ENCODE results near the gene TGFBR2. TPM values are rescaled to one million over a fixed set of nuclear protein-coding genes. Genes with fewer than 3 reads are reported as not detected.

Gene TGFBR2
- total and polyA plus RNA-seq, 2 of the 13 experiments (the other 11 are each of a cell fraction or from before 2014, with no cell fraction given): 82.2 to 187 TPM

DNA sequence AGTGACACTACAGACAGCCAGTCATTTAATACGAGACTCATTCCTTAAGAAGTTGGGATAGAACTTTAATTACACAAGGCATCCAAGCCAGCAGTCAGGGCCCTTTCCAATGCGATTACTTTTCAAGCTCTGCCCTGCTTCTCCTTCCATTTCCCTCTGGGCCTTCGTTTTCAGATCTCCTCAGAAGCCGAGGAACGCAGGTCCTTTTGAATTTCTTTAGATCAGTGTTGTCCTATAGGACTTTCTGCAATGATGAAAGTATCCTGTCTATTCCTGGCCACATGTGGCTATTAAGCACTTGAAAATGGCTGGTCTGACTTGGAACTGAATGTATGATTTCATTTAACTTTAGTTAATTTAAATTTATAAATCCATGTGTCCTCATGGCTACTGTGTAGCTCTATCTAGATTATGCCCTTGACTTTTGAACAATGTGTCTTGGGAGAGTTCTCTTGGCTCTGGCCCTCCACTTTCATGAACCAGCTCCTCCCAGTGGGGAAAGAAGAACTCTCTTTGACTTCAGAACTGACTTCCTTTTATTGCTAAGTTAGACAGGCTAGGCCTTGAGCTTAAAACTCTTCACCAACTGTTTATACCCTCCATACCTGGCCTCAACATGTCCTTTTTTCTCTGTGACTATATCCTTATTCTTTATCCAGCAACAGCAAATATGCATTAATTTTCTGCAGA is 22.6 kb downstream of the TGFBR2 start (continued):
- no peak for TF ChIP-seq TP53 (CRISPR knock-in tag; conservative IDR thresholded peaks at IDR 0.05)
- TF ChIP-seq, protein P1, sequence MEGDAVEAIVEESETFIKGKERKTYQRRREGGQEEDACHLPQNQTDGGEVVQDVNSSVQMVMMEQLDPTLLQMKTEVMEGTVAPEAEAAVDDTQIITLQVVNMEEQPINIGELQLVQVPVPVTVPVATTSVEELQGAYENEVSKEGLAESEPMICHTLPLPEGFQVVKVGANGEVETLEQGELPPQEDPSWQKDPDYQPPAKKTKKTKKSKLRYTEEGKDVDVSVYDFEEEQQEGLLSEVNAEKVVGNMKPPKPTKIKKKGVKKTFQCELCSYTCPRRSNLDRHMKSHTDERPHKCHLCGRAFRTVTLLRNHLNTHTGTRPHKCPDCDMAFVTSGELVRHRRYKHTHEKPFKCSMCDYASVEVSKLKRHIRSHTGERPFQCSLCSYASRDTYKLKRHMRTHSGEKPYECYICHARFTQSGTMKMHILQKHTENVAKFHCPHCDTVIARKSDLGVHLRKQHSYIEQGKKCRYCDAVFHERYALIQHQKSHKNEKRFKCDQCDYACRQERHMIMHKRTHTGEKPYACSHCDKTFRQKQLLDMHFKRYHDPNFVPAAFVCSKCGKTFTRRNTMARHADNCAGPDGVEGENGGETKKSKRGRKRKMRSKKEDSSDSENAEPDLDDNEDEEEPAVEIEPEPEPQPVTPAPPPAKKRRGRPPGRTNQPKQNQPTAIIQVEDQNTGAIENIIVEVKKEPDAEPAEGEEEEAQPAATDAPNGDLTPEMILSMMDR (CRISPR knock-in tag; IDR thresholded peaks at IDR 0.05): 0 out of 2 replicates have a peak, but pooled peaks have one; percentile 20
- peak; percentile 4; the same call in 1 of the 2 replicates for TF ChIP-seq POLR2G (IDR thresholded peaks at IDR 0.05; ENCODE audit: low read depth, low read length)
- no peak for TF ChIP-seq ESRRA (CRISPR knock-in tag; IDR thresholded peaks at IDR 0.05; ENCODE audit: low read depth)
- no peak for TF ChIP-seq ARNTL (CRISPR knock-in tag; IDR thresholded peaks at IDR 0.05)
- TF ChIP-seq, protein P2, sequence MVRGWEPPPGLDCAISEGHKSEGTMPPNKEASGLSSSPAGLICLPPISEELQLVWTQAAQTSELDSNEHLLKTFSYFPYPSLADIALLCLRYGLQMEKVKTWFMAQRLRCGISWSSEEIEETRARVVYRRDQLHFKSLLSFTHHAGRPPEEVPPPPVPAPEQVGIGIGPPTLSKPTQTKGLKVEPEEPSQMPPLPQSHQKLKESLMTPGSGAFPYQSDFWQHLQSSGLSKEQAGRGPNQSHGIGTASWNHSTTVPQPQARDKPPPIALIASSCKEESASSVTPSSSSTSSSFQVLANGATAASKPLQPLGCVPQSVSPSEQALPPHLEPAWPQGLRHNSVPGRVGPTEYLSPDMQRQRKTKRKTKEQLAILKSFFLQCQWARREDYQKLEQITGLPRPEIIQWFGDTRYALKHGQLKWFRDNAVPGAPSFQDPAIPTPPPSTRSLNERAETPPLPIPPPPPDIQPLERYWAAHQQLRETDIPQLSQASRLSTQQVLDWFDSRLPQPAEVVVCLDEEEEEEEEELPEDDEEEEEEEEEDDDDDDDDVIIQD (CRISPR knock-in tag; IDR thresholded peaks at IDR 0.05; ENCODE audit: low read depth): no peak
- TF ChIP-seq GATA4 (IDR thresholded peaks at IDR 0.05; ENCODE audit: borderline replicate concordance, low read depth): no peak
- no peak for TF ChIP-seq ZNF563 (CRISPR knock-in tag; IDR thresholded peaks at IDR 0.05)
- TF ChIP-seq, protein P3, sequence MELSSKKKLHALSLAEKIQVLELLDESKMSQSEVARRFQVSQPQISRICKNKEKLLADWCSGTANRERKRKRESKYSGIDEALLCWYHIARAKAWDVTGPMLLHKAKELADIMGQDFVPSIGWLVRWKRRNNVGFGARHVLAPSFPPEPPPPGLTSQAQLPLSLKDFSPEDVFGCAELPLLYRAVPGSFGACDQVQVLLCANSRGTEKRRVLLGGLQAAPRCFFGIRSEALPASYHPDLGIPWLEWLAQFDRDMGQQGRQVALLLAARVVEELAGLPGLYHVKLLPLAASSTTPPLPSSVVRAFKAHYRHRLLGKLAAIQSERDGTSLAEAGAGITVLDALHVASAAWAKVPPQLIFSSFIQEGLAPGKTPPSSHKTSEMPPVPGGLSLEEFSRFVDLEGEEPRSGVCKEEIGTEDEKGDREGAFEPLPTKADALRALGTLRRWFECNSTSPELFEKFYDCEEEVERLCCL (CRISPR knock-in tag; IDR thresholded peaks at IDR 0.05; ENCODE audit: borderline replicate concordance): no peak
- TF ChIP-seq PPARG (CRISPR knock-in tag; conservative IDR thresholded peaks at IDR 0.05): no peak
- TF ChIP-seq ZBTB25 (CRISPR knock-in tag; IDR thresholded peaks at IDR 0.05): 0 out of 2 replicates have a peak, but pooled peaks have one; percentile 47
- TF ChIP-seq, protein P4, sequence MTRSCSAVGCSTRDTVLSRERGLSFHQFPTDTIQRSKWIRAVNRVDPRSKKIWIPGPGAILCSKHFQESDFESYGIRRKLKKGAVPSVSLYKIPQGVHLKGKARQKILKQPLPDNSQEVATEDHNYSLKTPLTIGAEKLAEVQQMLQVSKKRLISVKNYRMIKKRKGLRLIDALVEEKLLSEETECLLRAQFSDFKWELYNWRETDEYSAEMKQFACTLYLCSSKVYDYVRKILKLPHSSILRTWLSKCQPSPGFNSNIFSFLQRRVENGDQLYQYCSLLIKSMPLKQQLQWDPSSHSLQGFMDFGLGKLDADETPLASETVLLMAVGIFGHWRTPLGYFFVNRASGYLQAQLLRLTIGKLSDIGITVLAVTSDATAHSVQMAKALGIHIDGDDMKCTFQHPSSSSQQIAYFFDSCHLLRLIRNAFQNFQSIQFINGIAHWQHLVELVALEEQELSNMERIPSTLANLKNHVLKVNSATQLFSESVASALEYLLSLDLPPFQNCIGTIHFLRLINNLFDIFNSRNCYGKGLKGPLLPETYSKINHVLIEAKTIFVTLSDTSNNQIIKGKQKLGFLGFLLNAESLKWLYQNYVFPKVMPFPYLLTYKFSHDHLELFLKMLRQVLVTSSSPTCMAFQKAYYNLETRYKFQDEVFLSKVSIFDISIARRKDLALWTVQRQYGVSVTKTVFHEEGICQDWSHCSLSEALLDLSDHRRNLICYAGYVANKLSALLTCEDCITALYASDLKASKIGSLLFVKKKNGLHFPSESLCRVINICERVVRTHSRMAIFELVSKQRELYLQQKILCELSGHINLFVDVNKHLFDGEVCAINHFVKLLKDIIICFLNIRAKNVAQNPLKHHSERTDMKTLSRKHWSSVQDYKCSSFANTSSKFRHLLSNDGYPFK (CRISPR knock-in tag; IDR thresholded peaks at IDR 0.05; ENCODE audit: borderline replicate concordance): no peak
- TF ChIP-seq ZNF724P (CRISPR knock-in tag; IDR thresholded peaks at IDR 0.05; ENCODE audit: borderline replicate concordance): no peak
- TF ChIP-seq STAG1 (CRISPR knock-in tag; IDR thresholded peaks at IDR 0.05): peak; percentile 13; the same call in 1 of the 2 replicates
- no peak for TF ChIP-seq WIZ (CRISPR knock-in tag; IDR thresholded peaks at IDR 0.05)
- TF ChIP-seq RXRB (CRISPR knock-in tag; IDR thresholded peaks at IDR 0.05; ENCODE audit: borderline replicate concordance): no peak
- TF ChIP-seq RBM22 (optimal IDR thresholded peaks at IDR 0.05; ENCODE audit: low read length): peak; percentile 95
- TF ChIP-seq POLR2AphosphoS2 (IDR thresholded peaks at IDR 0.05; ENCODE audit: low read depth, low read length): peak; percentile 61
- TF ChIP-seq MAZ (IDR thresholded peaks at IDR 0.05; ENCODE audit: borderline replicate concordance, low read depth, low read length): no peak
- no peak for TF ChIP-seq MAZ (CRISPR knock-in tag; IDR thresholded peaks at IDR 0.05; ENCODE audit: low read depth)

Measured in HepG2 (cell line).